Keratinocyte (primary cell): Measurements from ENCODE around the gene CTNNA3.

Experiments
- EZH2 ChIP-seq: IDR thresholded peaks from one replicate; pipeline ENCODE4 v1.6.1; 2012; ENCODE audit warnings: inconsistent platforms, mild to moderate bottlenecking, low read length, moderate library complexity
- TF ChIP-seq, protein P1 (sequence below), 3 experiments: IDR thresholded peaks in 1 of 3; conservative IDR thresholded peaks in 1 of 3; optimal IDR thresholded peaks in 1 of 3; 2 replicates in 2 of 3; 3 replicates in 1 of 3; pipeline versions ENCODE3 to v1.5.1; 2011; ENCODE audit warnings: low read length in 3 of 3, mild to moderate bottlenecking in 3 of 3, moderate library complexity in 2 of 3, control low read depth in 1 of 3, inconsistent platforms in 1 of 3; ENCODE audit not compliant: insufficient read depth in 2 of 3; ENCODE audit errors: extremely low read depth in 1 of 3

DNA sequence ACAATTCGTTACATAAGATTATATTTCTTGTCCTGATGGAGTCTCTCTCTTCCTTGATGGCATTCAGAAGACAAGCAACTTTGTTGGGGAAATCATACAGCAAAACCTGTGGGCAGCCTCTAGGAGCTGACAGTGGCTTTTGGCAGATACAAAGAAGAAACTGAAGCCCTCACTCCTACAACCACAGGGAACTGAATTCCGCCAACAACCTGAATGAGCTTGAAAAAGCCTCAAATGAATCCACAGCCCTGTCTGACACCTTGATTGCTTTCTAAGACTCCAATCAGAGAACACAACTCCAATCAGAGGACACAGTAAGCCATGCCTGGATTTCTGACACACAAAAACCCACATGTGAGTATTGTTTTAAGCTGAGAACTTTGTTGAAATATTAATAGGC lies 1346.9 kb downstream of the CTNNA3 start:
- TF ChIP-seq, protein P1, sequence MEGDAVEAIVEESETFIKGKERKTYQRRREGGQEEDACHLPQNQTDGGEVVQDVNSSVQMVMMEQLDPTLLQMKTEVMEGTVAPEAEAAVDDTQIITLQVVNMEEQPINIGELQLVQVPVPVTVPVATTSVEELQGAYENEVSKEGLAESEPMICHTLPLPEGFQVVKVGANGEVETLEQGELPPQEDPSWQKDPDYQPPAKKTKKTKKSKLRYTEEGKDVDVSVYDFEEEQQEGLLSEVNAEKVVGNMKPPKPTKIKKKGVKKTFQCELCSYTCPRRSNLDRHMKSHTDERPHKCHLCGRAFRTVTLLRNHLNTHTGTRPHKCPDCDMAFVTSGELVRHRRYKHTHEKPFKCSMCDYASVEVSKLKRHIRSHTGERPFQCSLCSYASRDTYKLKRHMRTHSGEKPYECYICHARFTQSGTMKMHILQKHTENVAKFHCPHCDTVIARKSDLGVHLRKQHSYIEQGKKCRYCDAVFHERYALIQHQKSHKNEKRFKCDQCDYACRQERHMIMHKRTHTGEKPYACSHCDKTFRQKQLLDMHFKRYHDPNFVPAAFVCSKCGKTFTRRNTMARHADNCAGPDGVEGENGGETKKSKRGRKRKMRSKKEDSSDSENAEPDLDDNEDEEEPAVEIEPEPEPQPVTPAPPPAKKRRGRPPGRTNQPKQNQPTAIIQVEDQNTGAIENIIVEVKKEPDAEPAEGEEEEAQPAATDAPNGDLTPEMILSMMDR (optimal IDR thresholded peaks at IDR 0.05 in 1 of 3, IDR thresholded peaks at IDR 0.05 in 1 of 3, conservative IDR thresholded peaks at IDR 0.05 in 1 of 3; ENCODE audit: extremely low read depth in 1 of 3, insufficient read depth in 2 of 3, low read length in 3 of 3) = no peak
- no peak for TF ChIP-seq EZH2
